Inflammatory macrophage treated with lipopolysaccharide for 1 hour (primary cell): ENCODE results near the gene FADS3.

ENCODE experiments used
- DNase-seq, 2 donors: peaks; one replicate each; pipeline ENCODE4 v3.0.0-alpha.2; 2020 to 2022

FADS3 gene

DNA sequence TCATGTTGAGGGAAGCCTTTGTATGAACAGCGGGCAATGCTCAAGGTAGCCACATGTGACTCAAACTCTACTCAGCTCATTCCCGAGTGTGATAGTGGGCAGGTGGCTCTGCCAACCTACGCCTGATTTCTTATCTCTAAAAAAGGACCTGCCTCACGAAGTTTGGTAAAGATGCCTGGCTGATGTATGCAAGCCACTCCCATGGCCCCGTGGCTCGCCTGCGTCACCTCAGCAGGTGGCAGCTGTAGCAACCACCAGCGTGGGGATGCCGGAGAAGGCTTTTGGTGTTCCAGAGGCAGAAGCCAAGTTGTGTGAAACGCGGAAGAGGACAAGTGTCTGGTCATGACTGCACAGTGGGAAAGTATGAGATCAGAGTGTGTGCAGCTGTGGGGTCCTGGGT lies 57.9 kb downstream of the FADS3 start:
- no peak for DNase-seq

- DNase-seq = no peak
Measured at GRCh38 chr11:61832754-61833153, 58.6 kb downstream of the FADS3 start.

GRCh38 chr11:61832207-61832606 lies 59.1 kb downstream of the FADS3 start:
- no peak for DNase-seq

DNA sequence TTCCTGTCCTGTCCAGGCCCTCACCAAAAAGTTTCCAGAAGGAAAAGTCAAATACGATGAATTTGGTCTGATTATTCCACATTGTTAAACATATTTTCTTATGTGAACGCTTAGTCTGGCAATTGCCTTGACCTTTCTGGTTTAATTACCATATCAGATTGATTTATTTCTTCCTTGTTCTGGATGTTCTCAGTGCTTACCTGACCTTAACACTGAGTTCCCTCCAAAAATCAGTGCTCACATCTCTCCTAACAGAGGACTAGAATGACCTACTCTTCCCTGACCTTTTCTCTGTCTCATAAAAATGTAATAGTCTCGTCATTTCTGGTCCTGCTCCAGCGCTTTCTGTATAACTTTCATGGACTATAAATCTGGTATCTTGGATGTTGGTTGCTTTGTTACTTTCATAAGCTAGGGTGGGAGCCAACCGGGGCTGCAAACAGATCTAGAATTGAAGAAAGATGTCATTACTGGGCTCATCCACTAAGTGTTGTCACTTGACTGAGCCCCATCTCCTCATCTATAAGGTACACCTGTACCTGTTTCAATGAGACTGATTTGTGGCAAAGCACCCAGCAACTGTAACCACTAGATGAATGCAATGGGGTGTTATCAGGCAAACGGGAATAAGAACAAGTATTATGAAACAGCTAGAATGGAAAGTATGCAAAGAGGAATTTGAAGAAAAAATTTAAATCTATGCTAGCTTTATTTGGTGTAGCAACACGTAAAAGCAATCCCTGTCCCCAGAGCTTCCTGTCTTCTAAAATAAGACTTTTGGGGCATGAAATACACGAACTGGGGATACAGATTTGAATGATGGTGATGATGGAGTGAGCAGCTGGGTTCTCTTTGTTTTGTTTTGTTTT lies 60.9 kb downstream of the FADS3 start:
- peak in 1 of 2 donors; percentile 3 for DNase-seq

GRCh38 chr11:61829806-61830205 lies 61.5 kb downstream of the FADS3 start:
- no peak for DNase-seq

DNA sequence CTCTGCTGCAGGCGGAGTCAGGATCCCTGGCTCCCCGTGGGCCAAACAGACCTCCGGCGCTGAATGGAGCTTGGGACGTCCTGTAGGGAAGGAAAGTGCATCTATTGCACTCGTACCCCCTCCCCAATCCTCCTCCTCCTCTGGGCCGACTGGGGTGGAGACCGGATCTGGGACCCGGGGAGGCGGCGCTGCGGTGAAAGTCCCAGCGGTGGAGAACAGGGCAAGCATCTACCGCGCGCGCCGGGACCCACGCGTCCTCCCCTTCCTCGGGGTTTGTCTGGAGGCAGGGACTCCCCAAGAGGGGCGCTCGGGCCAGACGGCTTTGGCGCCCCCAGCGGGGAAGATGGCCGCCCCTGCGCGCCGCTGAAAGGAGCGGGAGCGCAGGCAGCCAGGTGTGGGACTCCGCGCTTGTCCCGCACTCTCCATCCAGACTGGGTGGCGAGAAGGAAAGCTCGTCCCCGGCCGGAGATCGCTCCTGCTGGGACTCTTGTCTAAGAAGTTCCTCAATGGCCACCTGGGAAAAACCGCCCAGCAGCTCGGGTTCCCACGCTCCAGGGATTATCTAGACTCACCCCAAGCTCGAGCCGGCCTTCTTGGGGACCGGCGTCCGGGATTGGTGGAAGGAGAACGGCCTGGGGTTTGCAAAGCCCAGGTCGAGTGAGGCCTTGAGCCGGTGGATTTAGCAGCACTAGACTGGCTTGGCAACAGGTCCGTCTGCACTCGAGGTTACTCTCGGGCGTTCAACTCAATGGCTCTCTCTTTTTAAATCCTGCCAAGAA lies 62.5 kb downstream of the FADS3 start:
- DNase-seq = peak; percentile 12 to 36

GRCh38 chr11:61828379-61828628 lies 63.0 kb downstream of the FADS3 start:
- no peak for DNase-seq

- DNase-seq = peak; percentile 91 to 97
Measured at GRCh38 chr11:61827571-61828378, 63.6 kb downstream of the FADS3 start, which contains the start of gene FADS2. Gene FADS2 (plus strand): TSS chr11:61828300. CDS start chr11:61828391, 91 bp downstream.

GRCh38 chr11:61826930-61827570 lies 64.3 kb downstream of the FADS3 start:
- peak; percentile 58 to 62 for DNase-seq
